ENCODE results near the gene ADGRF5.

GRCh38 chr6:46891252-46891795 lies 30.4 kb downstream of the ADGRF5 start:
- no peak for TF ChIP-seq CTCF (IDR thresholded peaks at IDR 0.05; ENCODE audit: low read depth, low read length)
- no peak for TF ChIP-seq MAX (IDR thresholded peaks at IDR 0.05; ENCODE audit: low read depth, low read length)
- TF ChIP-seq POLR2A (IDR thresholded peaks at IDR 0.05; ENCODE audit: extremely low read depth, insufficient read length): no peak
- TF ChIP-seq MYC (IDR thresholded peaks at IDR 0.05; ENCODE audit: low read depth, low read length): no peak
